ENCODE data around the gene ILK.

The ILK gene

GRCh38 chr11:6603287-6604080 lies at the start of gene ILK, which contains the start of gene RRP8:
Gene ILK (plus strand): TSS chr11:6603774. CDS start chr11:6604272, 498 bp downstream.
Gene RRP8 (minus strand): TSS chr11:6603616. CDS start chr11:6603502, 114 bp downstream.
- peak; percentile 76 to 97 (median 93) for DNase-seq
- intact Hi-C loops (cut with DNase I) = loop anchor here (2.0 kb wide), 1 partner anchor 79 kb away; the partner anchor contains the start of gene MRPL17

GRCh38 chr11:6554828-6555706 lies 48.5 kb upstream of the ILK start:
- intact Hi-C loops (cut with DNase I) = no loop called here
- no peak for DNase-seq

- no peak for DNase-seq
- intact Hi-C loops (cut with DNase I) = no loop called here
These were observed 47.2 kb upstream of the ILK start for GRCh38 chr11:6556139-6556949.

GRCh38 chr11:6557063-6557462 lies 46.5 kb upstream of the ILK start:
- DNase-seq = no peak
- intact Hi-C loops (cut with DNase I) = no loop called here

- intact Hi-C loops (cut with DNase I) = no loop called here
- DNase-seq = peak in 1 of 42 donors; percentile 32
These were observed 45.6 kb upstream of the ILK start for GRCh38 chr11:6557761-6558674.

GRCh38 chr11:6559369-6559768 lies 44.2 kb upstream of the ILK start:
- intact Hi-C loops (cut with DNase I) = no loop called here
- DNase-seq = no peak

- no peak for DNase-seq
- intact Hi-C loops (cut with DNase I) = no loop called here
These were observed 42.3 kb upstream of the ILK start for GRCh38 chr11:6561288-6561687.

- intact Hi-C loops (cut with DNase I) = no loop called here
- DNase-seq = peak in 1 of 42 donors; percentile 33
These were observed 40.4 kb upstream of the ILK start for GRCh38 chr11:6563121-6563619.

- intact Hi-C loops (cut with DNase I) = no loop called here
- peak in 1 of 42 donors; percentile 31 for DNase-seq
These were observed 39.9 kb upstream of the ILK start for GRCh38 chr11:6563667-6564066.

GRCh38 chr11:6565325-6565724 lies 38.2 kb upstream of the ILK start:
- intact Hi-C loops (cut with DNase I) = no loop called here
- DNase-seq = no peak

- intact Hi-C loops (cut with DNase I) = no loop called here
- DNase-seq = no peak
These were observed 37.4 kb upstream of the ILK start for GRCh38 chr11:6565988-6566703.

GRCh38 chr11:6566704-6567370 lies 36.7 kb upstream of the ILK start:
- intact Hi-C loops (cut with DNase I) = no loop called here
- DNase-seq = peak in 3 of 42 donors; percentile 33 to 49 (median 42)

- DNase-seq = no peak
- intact Hi-C loops (cut with DNase I) = no loop called here
These were observed 36.2 kb upstream of the ILK start for GRCh38 chr11:6567371-6567745.

GRCh38 chr11:6568191-6568918 lies 35.2 kb upstream of the ILK start:
- DNase-seq = peak in 39 of 42 donors; percentile 32 to 87 (median 66)
- intact Hi-C loops (cut with DNase I) = no loop called here

- DNase-seq = no peak
- intact Hi-C loops (cut with DNase I) = no loop called here
These were observed 33.9 kb upstream of the ILK start for GRCh38 chr11:6569706-6570105.
